A549 (cell line): ENCODE measurements around the gene SAAL1. TPM values are rescaled to one million over a fixed set of nuclear protein-coding genes. Genes with fewer than 3 reads are reported as not detected.

ENCODE experiments used
- ATAC-seq, 2 experiments: fragments of 200-7000 bp in 1 of 2; fragments of >200 bp in 1 of 2; cut with Nextera tagmentation in 1 of 2; cut with Tn5 transposase in 1 of 2; 3 replicates each; pipeline versions ENCODE4 v1.8.0 to v1.9.1; 2018 to 2020; ENCODE audit warnings: mild to moderate bottlenecking in 1 of 2, moderate library complexity in 1 of 2
- CTCF ChIA-PET: fragments of 300-600 bp; sonication (Branson Sonifier 250); formaldehyde crosslinking; extraction: SDS; loops from one replicate; lab custom pipeline; 2021; ENCODE audit warnings: antibody characterized with exemption, inconsistent platforms; lab: Yijun Ruan, JAX
- POLR2A ChIA-PET: fragments of 350-600 bp; formaldehyde crosslinking; extraction: SDS; loops from one replicate; lab custom pipeline; 2021; ENCODE audit warnings: antibody characterized with exemption, inconsistent platforms; lab: Yijun Ruan, JAX
- DNase-seq, 2 experiments: peaks; one replicate each; pipeline versions ENCODE4 v3.0.0 to v3.0.0-alpha.2; 2011 to 2016; ENCODE audit warnings: low read depth in 1 of 2, low spot score in 1 of 2
- FAIRE-seq: peaks from 2 replicates; lab custom pipeline; 2011; peaks lifted over from hg19 to GRCh38; lab: Jason Lieb, UNC
- H3K27ac ChIP-seq, 2 experiments: fragments of >200 bp; sonication (Bioruptor Twin); formaldehyde crosslinking; 3 replicates each; pipeline ENCODE4 v1.5.1; 2016 to 2017
- H3K4me1 ChIP-seq: fragments of >200 bp; sonication (Bioruptor Twin); formaldehyde crosslinking; 3 replicates; pipeline ENCODE4 v1.6.1; 2016
- H3K4me2 ChIP-seq: fragments of >200 bp; sonication (Bioruptor Twin); formaldehyde crosslinking; 3 replicates; pipeline ENCODE4 v1.6.1; 2016
- H3K4me3 ChIP-seq: fragments of >200 bp; sonication (Bioruptor Twin); formaldehyde crosslinking; 3 replicates; pipeline ENCODE4 v1.5.1; 2016
- H3K9me3 ChIP-seq: fragments of >200 bp; sonication (Bioruptor Twin); formaldehyde crosslinking; 3 replicates; pipeline ENCODE4 v1.6.1; 2016
- BHLHE40 ChIP-seq: IDR thresholded peaks from 2 replicates; pipeline ENCODE4 v1.6.1; 2012; ENCODE audit warnings: low read depth, low read length, inconsistent platforms
- CBX8 ChIP-seq: fragments of 200-600 bp; sonication (generic); IDR thresholded peaks from 2 replicates; pipeline ENCODE4 v1.6.1; 2016
- CTCF ChIP-seq: fragments of >200 bp; sonication (Bioruptor Twin); formaldehyde crosslinking; IDR thresholded peaks from 3 replicates; pipeline ENCODE4 v1.5.1; 2016
- FOXS1 ChIP-seq: fragments of 250-450 bp; sonication (Bioruptor Pico); IDR thresholded peaks from 2 replicates; pipeline ENCODE4 v1.5.0; 2020; ENCODE audit warnings: mild to moderate bottlenecking, moderate library complexity
- GATA3 ChIP-seq: IDR thresholded peaks from 2 replicates; pipeline ENCODE4 v1.6.1; 2012; ENCODE audit warnings: borderline replicate concordance
- HDAC2 ChIP-seq: fragments of 200-600 bp; sonication (generic); IDR thresholded peaks from 2 replicates; pipeline ENCODE4 v1.6.1; 2016
- HOXB5 ChIP-seq: fragments of 250-450 bp; sonication (Bioruptor Pico); IDR thresholded peaks from 2 replicates; pipeline ENCODE4 v1.5.0; 2020; ENCODE audit warnings: mild to moderate bottlenecking, moderate library complexity
- MAFK ChIP-seq: fragments of 450-650 bp; IDR thresholded peaks from 2 replicates; pipeline ENCODE4 v1.6.1; 2014; ENCODE audit not compliant: partially characterized antibody
- MAZ ChIP-seq: fragments of 150-350 bp; IDR thresholded peaks from 2 replicates; pipeline ENCODE4 v1.6.1; 2014; ENCODE audit warnings: antibody characterized with exemption, low read depth, low read length, borderline replicate concordance
- MYC ChIP-seq: IDR thresholded peaks from 2 replicates; pipeline ENCODE4 v1.6.1; 2012; ENCODE audit warnings: mild to moderate bottlenecking, inconsistent platforms, low read length, improper control_type of control experiment, borderline replicate concordance
- NFE2L2 ChIP-seq: fragments of 150-350 bp; conservative IDR thresholded peaks from 2 replicates; pipeline ENCODE4 v1.6.1; 2014; ENCODE audit warnings: low read length
- NPAS2 ChIP-seq: fragments of 250-450 bp; sonication (Bioruptor Pico); IDR thresholded peaks from 2 replicates; pipeline ENCODE4 v1.8.0; 2022; ENCODE audit warnings: mild to moderate bottlenecking, moderate library complexity, borderline replicate concordance
- RARB ChIP-seq: fragments of 250-450 bp; sonication (Bioruptor Pico); IDR thresholded peaks from 2 replicates; pipeline ENCODE4 v1.8.0; 2021; ENCODE audit warnings: mild to moderate bottlenecking, moderate library complexity
- RCOR1 ChIP-seq: fragments of 150-350 bp; IDR thresholded peaks from 2 replicates; pipeline ENCODE4 v1.6.1; 2014; ENCODE audit warnings: antibody characterized with exemption, low read length, low read depth
- RFX5 ChIP-seq: fragments of 450-650 bp; IDR thresholded peaks from 2 replicates; pipeline ENCODE4 v1.7.1; 2014; ENCODE audit warnings: antibody characterized with exemption, mild to moderate bottlenecking, moderate library complexity
- SMC3 ChIP-seq: fragments of >200 bp; sonication (Bioruptor Twin); formaldehyde crosslinking; IDR thresholded peaks from 3 replicates; pipeline ENCODE4 v1.6.1; 2018; ENCODE audit warnings: inconsistent platforms
- SREBF2 ChIP-seq: fragments of 450-650 bp; IDR thresholded peaks from 2 replicates; pipeline ENCODE4 v1.6.1; 2014; ENCODE audit warnings: mild to moderate bottlenecking, moderate library complexity
- USF2 ChIP-seq: fragments of 450-650 bp; IDR thresholded peaks from 2 replicates; pipeline ENCODE4 v1.6.1; 2014; ENCODE audit warnings: antibody characterized with exemption
- ZFP36 ChIP-seq: fragments of 450-650 bp; IDR thresholded peaks from 2 replicates; pipeline ENCODE4 v1.6.1; 2014; ENCODE audit warnings: borderline replicate concordance; ENCODE audit not compliant: partially characterized antibody
- WGBS: methylation state at CpG from one replicate; pipeline ENCODE4 v1.1.6; 2017; ENCODE audit errors: missing lambda C conversion rate; 5-methylcytosine and 5-hydroxymethylcytosine counted together
- polyA plus RNA-seq, 4 experiments: library from polyadenylated mRNA; depleted of rRNA in 3 of 4; stranded (reverse); fragments of >200 nt; fragmentation: RNase III in 1 of 4; extraction: RNeasy Plus Mini Kit Qiagen cat#74134 plus additional on column Dnase treatment in 1 of 4; gene quantifications; 2 replicates in 3 of 4; 3 replicates in 1 of 4; pipeline ENCODE4 v1.2.3, GENCODE V29; 2011 to 2017
- TF ChIP-seq, protein P1 (sequence below): fragments of 250-450 bp; sonication (Bioruptor Pico); IDR thresholded peaks from 2 replicates; pipeline ENCODE4 v1.5.0; 2020; ENCODE audit warnings: low read depth, mild to moderate bottlenecking, moderate library complexity
- TF ChIP-seq, protein P2 (sequence below): fragments of >200 bp; sonication (Bioruptor Twin); formaldehyde crosslinking; IDR thresholded peaks from 2 replicates; pipeline ENCODE4 v1.6.1; 2016

Gene SAAL1
- polyA plus RNA-seq, 2 of the 4 experiments (the other 2 are of a cell fraction) = 46.5 to 56.3 TPM

GRCh38 chr11:18078909-18079308, 27.0 kb downstream of the SAAL1 start:
- H3K4me2 ChIP-seq = no peak overlapping the region
- POLR2A ChIA-PET = no interaction called here
- no peak overlapping the region for H3K4me3 ChIP-seq
- H3K27ac ChIP-seq = no peak overlapping the region
- TF ChIP-seq FOXS1 (CRISPR knock-in tag) = no peak
- no peak for TF ChIP-seq HDAC2
- TF ChIP-seq GATA3 = no peak
- TF ChIP-seq, all 56 proteins: peak for 0
- FAIRE-seq (no peak), DNase-seq (no peak), ATAC-seq (no peak)
- Histone ChIP-seq H3K9me3 (no peaks in the 10 kb centered on the region), H3K4me1 (no peaks in the 10 kb centered on the region)
- CTCF ChIA-PET = interaction anchor here (2.5 kb wide), 1 partner anchor 37 kb away, joined by 8 read pairs; no protein-coding TSS in a partner anchor
- 84% methylated on average over 2 of the region's 2 CpGs for WGBS

DNA sequence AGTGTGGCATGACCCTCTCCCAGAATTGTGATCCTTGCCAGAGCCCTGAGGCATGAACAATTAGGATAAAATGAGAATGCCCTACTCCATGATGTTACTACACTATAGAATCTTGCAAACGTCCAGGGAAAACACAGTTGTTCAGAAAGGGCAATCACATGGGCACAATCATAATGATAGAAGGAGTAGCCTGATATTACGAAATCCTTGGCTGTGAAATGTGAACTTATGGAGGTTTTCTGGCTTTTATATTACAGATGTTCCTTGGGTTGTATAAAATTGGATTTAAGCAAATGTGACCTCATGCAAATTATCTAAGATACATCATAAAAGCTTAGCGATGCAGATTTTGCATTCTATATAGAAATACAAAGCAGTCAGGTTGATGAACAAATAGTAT, 30.4 kb downstream of the SAAL1 start:
- 84% methylated on average over 3 of the region's 3 CpGs for WGBS
- ATAC-seq = no peak

DNA sequence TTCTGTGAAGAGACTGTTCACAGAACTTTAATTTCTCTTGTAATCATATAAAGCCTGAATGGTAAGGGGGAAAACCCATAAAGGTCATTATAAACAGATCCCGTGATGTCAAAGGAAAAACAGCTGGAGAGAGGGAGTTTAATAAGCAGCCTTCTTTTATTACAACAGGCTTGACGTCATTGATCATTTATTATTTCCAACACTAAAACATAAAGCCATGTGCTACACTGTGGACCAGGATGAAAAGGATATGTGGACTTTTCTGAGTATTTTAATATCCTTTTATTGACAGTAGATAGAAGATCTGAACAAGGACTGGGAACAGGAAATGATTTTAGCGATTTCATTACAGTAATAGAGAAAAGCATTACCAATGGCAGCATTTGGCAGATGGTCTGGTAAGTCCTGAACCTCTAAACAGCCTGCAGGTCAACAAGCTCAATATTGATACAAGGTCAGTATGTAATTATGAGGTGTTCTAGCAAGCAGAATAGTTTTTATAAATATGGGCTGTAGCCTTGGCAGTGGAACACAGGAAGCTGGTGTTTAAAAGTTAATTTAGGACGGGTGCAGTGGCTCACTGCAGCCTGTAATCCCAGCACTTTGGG, 34.7 kb downstream of the SAAL1 start:
- no peaks in the 10 kb centered on the region for H3K4me1 ChIP-seq
- ChIA-PET CTCF (interaction anchor here (1.0 to 1.4 kb wide), 2 partner anchors 24 to 44 kb away, joined by 3 read pairs; no protein-coding TSS in a partner anchor), POLR2A (no interaction called here)
- no peak overlapping the region for H3K27ac ChIP-seq
- 87% methylated on average over 4 of the region's 4 CpGs for WGBS
- H3K4me3 ChIP-seq = no peak overlapping the region
- no peak for DNase-seq
- FAIRE-seq = no peak
- no peaks in the 10 kb centered on the region for H3K9me3 ChIP-seq
- ATAC-seq = no peak
- TF ChIP-seq RARB (CRISPR knock-in tag) = no peak
- TF ChIP-seq MAZ = no peak
- TF ChIP-seq, protein P1, sequence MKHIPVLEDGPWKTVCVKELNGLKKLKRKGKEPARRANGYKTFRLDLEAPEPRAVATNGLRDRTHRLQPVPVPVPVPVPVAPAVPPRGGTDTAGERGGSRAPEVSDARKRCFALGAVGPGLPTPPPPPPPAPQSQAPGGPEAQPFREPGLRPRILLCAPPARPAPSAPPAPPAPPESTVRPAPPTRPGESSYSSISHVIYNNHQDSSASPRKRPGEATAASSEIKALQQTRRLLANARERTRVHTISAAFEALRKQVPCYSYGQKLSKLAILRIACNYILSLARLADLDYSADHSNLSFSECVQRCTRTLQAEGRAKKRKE = no peak
- TF ChIP-seq HOXB5 (CRISPR knock-in tag) = no peak
- TF ChIP-seq, protein P2, sequence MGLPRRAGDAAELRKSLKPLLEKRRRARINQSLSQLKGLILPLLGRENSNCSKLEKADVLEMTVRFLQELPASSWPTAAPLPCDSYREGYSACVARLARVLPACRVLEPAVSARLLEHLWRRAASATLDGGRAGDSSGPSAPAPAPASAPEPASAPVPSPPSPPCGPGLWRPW = no peak
- no peak for TF ChIP-seq RFX5
- no peak for TF ChIP-seq MYC
- no peak for TF ChIP-seq NFE2L2
- TF ChIP-seq RCOR1 = no peak
- no peak for TF ChIP-seq USF2
- no peak for TF ChIP-seq GATA3
- TF ChIP-seq MAFK = no peak
- TF ChIP-seq SMC3 = no peak
- TF ChIP-seq ZFP36 = no peak
- no peak for TF ChIP-seq NPAS2 (CRISPR knock-in tag)
- TF ChIP-seq BHLHE40 = no peak
- TF ChIP-seq CTCF = no peak
- no peak overlapping the region for H3K4me2 ChIP-seq

More for the DNA sequence above, 30.4 kb downstream of the SAAL1 start:
- TF ChIP-seq CBX8 (no peak), SREBF2 (no peak)
- no peak overlapping the region for H3K4me2 ChIP-seq
- H3K9me3 ChIP-seq = no peaks in the 10 kb centered on the region
- FAIRE-seq (no peak), DNase-seq (no peak)
- ChIA-PET POLR2A (no interaction called here), CTCF (interaction anchor here (0.6 to 1.9 kb wide), 3 partner anchors 9 to 972 kb away, joined by 3 to 11 read pairs (median 3); no protein-coding TSS in a partner anchor)
- no peak overlapping the region for H3K27ac ChIP-seq
- H3K4me3 ChIP-seq = no peak overlapping the region
- H3K4me1 ChIP-seq = no peaks in the 10 kb centered on the region
